Fibroblast of peridontal ligament (primary cell): ENCODE data around the gene HOXA3.

Experiments
- DNase-seq: peaks from one replicate; pipeline ENCODE4 v3.0.0-alpha.2; 2010; ENCODE audit errors: extremely low read depth

The HOXA3 gene

DNA sequence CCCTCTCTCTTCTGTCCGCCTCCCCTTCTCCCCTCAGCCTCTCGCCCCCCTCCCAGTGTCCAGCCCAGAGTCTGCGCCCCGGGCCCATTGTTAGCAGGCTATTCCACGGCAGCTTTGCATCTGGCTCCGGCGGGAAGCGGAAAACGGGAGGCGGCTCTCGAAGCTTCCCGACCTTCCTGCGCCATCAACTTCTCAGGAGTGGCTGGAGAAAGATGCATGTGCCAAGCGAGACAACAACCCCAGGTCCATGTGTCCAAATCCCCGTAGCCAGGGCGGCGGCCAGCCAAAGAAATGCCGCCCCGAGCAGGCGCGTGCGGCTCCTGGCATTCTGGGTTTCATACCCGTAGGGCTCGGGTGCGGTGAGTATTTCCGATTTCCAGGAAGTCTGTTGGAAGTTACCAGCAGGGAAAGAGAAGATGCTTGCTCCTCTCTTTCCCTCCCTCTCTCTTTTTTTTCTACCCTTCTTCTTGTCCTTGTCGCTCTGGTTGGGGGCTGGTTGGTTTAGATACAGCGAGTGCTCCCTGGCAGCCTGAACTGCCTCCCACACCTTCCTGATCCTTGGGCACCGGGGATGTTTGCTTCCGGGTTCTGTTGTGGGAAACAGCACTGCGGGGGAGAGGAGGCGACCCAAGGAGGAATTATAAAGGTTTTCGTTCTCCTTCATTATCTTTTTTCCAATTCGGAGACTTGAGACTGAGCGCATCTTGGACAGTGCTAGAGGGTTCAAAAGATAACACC lies 48.7 kb downstream of the HOXA3 start:
- DNase-seq = no peak

DNA sequence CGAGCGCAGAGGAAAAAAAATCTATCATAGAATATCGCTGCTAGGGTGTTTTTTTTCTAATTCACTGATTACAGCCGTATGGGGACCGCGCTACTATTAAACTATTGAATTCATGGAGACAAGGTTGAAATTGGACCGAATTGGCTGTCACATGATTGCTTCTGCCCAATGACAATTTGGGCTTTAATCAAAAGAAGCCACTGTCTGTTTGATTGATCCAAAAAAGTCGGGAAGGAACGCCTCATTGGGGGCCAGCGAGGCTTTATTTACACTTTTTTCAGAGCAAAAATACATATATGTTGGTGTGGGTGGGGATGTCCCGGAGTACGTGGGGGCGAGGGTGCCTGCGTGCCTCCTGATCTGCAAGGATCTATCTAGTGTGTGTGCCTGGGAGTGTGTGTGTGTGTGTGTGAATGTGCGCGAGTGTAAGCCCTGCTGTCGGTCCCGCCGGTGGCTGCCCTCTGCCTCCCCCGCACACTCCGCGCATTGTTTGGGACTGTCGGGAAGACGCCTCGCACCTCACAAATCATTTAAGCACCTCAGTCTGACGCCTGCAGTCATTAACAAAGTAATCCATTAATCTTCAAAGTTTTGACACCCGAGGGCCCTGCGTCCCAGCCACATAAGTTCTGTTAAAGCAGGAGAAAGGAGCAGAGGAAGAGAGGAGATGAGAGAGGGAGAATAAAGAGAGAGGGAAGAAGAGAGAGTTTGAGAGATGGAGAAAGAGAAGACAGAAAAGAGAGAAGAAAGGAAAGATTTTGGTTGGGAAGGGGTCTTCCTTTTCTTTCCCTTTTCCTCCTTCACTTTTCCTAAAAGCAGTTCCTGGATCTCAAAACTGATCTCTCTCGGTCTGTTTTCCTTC lies 49.6 kb downstream of the HOXA3 start, which contains the start of gene HOXA2:
Gene HOXA2 (minus strand): TSS at position 103 of the 862 bp plus-strand sequence. CDS start 183 bp downstream, outside the sequence.
- DNase-seq = no peak

DNA sequence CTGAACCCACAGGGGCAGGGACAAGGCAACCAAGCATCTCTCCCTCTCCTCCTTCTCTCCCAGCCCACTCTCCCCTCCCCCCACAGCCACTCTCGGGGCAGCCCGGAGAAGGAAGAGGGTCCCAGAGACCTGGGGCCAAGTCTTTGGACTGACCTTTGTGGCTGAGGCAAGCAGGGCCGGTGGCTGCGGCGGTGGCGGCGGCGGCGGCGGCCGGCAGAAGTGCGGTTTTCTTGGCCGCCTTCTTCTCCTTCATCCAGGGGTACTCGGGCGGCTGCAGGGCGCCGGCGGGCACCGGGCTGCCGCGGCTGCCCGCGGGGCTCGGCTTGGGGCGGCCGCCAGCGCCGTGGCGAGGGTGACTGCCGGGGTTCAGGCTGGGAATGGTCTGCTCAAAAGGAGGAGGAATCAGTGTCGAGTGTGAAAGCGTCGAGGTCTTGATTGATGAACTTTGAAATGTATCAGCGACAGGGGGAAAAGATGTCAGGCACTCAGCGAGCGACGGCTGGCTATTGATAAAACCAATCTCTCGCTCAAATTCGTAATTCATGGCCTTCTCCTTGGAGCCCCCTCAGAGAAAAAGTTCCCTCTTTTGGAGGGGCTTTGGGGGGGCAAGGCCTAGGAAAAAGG lies 50.3 kb downstream of the HOXA3 start:
- no peak for DNase-seq

DNA sequence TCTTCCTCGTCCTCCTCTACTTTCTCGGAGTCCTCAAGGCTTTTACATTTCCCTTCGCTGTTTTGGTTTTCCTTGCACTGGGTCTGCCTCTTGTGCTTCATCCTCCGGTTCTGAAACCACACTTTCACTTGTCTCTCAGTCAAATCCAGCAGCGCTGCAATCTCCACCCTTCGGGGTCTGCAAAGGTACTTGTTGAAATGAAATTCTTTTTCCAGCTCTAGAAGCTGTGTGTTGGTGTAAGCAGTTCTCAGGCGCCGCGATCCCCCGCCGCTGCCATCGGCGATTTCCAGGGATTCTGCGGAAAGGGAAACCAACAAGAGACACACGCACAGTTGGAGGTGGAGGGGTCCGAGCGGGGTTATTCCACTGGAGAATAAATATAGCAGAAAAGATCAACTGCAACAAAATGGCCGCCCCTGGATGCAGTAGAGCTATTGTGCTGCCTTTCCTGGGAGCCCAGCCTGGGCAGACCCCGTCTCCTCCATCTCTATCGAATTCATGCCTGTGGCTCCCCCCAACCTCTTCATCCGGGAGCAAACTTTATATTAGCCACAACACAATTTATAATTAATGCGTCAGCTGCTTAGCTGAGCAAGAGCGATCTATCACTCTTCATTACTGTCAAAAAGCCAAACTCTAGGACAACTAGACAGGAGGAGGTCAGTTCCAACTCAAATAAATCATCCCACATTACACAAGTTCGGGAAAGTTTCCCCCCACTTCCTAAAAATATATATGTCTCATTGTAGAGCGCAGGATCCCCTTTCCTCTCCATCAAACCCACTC lies 51.0 kb downstream of the HOXA3 start:
- DNase-seq = no peak

DNA sequence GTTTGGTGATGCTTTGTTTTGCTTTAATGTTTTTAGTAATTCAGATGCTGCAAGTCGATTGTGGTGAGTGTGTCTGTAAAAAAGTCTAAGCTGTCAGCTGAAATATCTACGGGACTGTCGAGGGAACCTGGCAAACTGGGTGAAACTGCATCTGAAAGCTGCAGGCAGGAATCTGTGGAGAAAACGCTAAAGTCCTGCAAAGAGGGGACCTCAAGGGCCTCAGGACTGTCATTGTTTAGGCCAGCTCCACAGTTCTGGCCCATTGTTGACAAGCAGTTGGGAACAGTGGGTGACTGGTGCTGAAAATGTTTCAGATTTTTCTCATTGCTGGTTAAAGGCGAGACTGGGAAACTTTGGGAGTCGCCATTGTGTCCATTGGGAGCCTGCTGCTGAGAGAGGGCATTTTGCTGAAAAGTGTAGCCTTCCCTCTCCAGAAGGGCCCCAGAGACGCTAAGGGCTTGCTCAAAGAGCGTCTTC lies 51.7 kb downstream of the HOXA3 start:
- no peak for DNase-seq

DNA sequence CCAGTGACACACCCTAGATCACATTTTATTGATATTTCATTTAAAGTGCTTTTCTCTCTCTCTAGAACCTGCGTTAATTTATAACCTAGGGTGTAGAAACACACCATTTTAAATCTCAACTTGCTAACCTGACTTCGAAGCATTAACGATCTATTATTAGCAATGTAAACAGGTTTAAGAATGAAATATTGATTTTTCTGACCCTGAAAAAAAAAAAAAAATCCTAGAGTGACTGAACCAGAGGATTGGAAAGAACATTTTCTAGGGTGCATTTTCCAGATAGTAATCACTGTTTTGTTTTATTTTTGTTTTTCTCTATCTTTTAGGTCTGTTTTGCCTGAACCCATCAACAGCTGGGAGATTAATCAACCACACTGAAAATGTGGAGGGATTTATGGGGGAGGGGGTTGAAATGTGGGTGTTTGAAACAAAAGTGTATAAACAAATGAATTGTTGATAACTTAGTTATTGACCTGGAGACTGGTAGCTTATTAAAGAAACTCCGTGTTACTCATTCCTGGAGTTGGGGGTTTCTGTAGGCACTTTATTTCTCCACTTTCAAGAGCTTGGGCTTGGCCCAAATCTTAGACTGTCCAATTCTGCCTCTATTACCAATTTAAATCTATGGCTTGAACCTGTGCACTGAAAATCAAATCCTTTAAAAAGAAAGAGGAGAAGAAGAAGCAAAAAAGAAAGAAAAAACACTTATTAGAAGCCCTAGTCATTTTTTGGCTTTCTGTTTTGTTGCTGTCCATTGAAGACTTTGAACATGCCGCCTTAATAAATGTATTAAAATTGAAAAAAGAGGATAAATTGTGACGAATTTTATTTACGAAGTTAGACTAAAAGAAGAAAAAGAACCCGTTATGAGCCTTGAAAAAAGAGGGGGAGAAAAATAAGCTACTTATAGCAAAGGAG lies 52.7 kb downstream of the HOXA3 start:
- no peak for DNase-seq

DNA sequence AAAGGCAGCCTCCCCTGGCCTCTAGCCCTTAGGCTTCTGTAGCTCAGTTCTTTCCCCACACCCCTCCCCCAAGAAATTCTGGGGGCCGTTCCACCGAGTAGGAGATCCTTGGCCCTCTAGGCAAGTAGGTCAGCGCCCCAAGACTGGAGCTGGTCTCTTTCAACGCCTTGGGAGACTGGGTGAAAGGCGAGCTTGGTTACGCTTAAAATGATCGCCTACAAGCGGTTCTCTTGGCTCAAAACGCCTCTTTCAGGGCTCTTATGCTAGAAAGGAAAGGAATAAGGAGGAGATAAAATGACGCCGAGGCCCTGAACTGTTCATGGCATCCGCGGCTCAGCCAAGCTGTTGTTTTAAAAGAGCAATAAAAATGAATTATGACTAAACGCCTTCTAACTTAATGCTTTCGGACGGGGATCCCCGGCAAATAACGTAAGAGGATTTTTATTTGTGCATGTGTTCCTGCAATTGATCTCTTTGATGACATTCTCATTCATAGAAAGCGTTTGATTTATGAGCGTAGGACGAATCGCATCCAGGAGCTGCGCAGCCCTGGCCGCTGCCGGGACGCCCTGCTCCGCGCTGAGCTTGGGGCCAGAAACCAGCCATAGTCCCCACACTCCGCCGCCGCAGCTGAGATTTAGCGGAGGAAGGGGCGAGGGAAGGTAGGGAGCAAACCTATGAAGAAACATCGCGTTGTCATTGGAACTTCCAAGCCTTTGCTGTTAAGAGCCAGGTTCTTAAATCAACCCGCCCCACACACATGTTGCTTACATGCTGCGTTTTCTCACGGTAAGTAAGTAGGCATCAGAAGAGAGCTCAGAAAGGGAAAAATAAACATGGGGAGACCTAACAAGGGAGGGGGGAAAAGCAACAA lies 53.6 kb downstream of the HOXA3 start:
- no peak for DNase-seq

DNA sequence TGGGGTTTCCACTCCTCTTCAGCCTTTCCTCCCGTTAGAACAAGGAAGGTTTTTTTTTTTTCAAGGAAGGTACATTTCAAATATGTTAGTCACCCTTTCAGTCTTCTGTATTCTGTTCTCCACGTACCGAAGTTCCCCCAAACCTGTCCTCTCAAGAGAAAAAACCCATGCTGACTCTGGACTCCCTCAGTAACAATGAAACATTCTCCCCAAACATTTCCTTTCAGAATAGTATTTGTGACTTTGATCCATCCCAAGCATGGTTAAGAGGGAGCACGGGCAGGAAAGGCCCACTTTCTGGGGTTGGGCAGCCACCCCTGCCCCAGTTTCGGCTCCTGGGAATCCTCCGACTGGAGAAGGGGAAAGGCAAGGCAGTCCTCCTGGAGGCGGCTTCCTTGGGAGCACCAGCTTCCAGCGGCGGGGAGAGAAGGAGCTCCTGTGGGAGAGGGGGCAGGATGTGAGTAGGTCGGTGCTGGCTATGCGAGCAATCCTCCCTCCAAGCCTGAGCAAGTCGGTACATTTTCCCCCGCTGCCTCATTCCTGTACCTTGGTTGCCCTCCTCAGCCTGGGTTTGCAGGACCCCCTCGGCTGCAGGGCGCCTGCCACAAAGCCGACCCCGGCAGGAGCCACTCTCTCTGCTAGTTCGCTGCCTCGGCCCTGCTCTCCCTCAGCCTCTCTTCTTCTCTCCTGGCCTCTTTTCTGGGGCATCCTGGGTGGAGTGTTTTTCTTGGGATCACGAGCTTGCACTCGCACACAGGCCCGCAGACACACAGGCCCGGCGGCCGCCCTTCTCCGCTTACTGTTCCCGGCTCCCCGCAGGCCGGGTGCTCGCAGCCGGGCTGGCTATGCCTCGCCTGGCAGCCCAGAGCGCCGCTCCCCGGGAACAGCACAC lies 54.5 kb downstream of the HOXA3 start:
- DNase-seq = no peak

DNA sequence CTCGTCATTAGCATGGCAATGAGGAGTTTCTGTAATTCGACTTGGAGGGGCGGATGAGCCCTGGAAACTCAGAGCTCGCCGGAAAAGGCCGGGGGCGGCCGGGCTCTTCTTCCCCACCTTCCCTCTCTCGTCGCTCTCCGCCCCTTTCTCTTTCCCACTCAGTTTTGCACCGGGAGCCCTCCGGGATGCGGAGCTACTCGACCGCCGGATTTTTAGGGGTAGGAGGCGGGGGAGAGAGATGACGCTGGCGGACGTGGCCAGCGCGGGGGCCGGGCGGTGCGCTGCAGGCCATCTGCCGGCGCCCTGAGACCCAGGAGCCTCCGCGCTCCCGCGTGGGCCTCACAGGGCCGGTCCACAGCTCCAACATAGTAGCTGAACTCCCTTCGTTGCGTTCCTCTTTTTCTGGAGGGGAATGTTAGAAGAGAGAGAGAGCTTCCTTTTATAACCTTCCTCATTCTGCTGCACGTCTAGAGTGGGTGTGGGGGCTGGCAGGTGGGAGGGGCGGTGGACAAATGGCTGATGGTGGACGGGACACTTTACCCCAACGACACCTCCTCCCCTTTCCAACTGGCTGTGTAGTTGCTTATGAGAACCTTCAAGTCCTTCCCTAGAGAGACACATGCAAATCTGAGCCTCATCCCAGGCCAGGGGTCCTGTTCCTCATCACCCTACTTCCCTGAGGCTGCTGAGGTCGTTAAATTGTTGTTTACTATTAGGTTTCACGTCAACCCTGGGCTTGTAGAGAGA lies 55.4 kb downstream of the HOXA3 start:
- no peak for DNase-seq

DNA sequence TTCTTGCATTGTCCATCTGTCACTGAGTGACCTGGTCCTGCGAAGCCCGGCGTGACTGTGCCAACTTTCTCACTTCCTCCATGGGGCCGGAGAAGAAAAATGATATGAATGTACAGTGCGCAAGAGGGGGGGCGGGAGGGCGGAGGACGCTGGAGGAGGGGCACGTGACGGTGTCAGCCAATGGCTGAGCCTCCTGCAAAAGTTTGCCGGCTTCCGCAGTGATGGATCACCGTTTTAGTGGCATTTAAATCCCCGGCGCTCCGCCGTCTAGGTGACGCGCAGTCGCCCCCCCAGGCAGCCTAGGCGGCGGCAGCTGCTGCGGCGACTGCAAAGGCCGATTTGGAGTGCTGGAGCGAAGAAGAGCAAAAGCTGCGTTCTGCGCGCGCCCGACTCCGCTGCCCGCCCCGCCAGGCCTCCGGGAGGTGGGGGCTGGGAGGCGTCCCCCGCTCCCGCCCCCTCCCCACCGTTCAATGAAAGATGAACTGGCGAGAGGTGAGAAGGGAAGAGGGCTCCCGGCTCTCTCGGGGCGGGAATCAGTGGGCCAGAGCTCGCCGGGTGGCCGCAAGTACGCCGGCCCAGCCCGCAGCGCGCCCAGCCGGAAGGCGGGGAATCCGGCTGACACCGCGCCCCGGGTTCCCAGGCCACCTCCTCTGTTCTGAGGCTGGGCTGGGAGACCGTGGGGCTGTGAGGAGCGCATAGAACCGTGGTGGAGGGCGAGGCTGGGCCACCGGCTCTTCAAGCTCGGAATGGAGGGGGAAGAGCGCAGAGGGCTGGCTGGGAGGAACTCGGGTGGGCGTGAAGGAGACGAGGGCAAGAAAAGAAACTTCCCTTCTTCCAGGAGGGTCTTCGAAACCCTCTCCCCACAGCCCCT lies 56.3 kb downstream of the HOXA3 start, which contains the start of gene HOXA1:
Gene HOXA1 (minus strand): TSS at position 104 of the 871 bp plus-strand sequence. CDS start 88 bp downstream, at position 16.
- DNase-seq = no peak

DNA sequence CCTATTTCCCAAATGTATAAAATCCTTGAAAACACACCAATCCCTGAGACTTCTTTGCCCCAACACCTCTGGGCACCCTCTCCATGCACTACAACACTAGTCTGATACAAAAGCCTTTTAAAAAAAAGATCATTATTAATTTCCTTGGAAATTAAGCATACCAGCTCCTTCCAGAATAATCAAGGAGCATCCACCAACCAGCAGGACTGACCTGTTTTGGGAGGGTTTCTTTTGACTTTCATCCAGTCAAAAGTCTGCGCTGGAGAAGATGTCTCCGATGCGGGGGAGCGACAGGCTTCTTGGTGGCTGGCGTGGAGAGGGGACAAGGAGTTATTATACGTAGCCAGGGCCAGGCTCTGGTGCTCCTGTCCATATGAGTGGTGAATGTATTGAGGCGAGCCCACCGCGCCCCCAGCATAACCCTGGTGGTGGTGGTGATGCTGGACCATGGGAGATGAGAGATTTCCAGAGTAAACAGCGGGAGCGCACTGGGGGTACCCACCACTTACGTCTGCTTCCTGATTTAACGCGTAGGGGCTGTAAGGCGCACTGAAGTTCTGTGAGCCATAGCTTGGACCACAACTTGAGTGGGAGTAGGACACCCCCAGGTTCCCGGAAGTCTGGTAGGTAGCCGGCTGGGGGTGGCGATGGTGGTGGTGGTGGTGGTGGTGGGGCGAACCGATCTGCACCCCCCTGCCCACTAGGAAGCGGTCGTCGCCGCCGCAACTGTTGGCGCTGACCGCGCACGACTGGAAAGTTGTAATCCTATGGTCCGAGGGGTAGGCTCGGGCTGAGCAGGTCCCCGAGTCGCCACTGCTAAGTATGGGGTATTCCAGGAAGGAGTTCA lies 57.1 kb downstream of the HOXA3 start:
- DNase-seq = no peak

DNA sequence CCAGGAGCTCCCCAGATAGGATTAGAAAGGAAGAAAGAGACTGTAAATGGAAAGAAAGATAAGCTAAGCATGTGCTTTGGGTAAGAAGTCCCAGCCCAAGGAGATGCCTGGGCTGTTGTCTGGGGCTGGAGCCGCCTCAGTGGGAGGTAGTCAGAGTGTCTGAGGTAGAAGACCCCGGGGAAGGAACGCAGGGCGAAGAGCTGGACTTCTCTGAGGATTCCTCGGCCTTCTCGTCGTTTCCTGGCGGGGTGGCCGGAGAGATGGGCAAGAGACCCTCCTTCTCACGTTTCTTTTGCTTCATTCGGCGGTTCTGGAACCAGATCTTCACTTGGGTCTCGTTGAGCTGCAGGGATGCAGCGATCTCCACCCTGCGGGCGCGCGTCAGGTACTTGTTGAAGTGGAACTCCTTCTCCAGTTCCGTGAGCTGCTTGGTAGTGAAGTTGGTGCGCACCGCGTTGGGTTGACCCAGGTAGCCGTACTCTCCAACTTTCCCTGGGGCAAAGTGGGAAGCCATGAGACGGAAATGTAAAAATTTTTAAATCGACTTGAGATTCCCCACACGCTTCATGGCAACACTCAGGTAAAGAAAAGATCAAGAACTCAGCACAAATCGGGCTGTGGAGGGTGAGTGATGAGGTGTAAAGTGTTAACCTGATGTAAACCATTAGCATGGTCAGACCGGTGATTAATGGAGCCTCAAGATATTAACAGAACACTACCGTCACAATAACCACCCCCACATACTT lies 57.9 kb downstream of the HOXA3 start:
- no peak for DNase-seq

DNA sequence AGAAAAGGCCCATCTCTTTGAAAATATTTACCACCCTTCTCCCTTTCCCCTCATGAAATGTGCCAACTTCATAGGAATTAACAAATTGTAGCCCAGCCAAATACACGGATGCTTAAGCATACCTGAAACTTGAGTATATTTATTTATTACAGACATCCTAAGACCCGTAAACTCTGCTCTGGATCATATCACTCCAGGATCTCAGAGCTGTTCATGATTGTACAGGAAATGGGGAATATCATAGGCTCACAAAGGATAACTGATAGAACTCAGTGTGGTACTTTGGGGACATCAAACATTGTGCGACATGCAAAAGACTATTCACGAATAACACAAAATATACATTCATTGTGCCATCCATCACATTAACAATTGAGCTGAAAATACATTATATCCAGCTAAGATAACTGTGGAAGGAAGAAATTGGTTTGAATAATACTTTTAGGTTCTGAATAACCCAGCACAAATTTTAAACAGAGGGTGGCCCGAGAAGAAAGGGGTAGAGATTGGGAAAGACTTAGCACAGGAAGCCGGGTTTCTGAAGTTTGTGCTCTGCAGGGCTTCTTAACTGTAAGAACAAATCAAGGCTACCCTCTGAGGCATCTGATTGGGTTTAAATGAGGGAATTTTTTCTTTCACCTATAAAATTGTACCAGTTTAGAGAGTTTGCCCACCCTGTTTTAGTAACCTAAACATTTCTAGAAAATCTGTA lies 59.0 kb downstream of the HOXA3 start:
- no peak for DNase-seq

DNA sequence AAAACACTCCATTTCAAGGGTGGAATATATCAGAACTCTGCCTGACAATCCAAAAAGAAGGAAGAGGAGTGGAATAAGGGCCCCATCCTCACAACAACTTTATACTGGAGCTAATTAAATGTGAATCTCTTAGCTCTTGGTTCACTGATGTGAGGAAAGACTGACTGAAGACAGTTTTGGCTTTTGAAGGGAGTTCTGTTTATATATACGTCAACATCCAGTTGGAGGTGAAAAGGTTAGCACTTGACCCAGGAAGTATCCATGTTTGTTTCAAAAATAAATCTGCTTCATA lies 59.6 kb downstream of the HOXA3 start:
- no peak for DNase-seq
